ENCODE measurements around the gene DBT.
"Not testable (repeated sequence)": the region's sequence is repeated elsewhere in the genome, so short reads cannot be mapped to it uniquely, and the experiment has no call there.

The DBT gene

GRCh38 chr1:100268202-100268601, 18.6 kb upstream of the DBT start:
- no peak for TF ChIP-seq CTCF (IDR thresholded peaks at IDR 0.05; ENCODE audit: insufficient read depth, low read length, poor library complexity, severe bottlenecking)
- Histone ChIP-seq H3K36me3 (ENCODE audit: control insufficient read depth, insufficient read depth, low read length) (peaks cover 12% of the 10 kb centered on the region), H3K4me3 (replicated peaks; ENCODE audit: low read depth, low read length) (no peak overlapping the region), H3K27me3 (replicated peaks; ENCODE audit: control insufficient read depth, insufficient read depth, low read length) (no peaks in the 10 kb centered on the region)
- no peak for DNase-seq (ENCODE audit: extremely low read depth, insufficient read length)

- Histone ChIP-seq H3K36me3 (ENCODE audit: control insufficient read depth, insufficient read depth, low read length) (peaks cover 12% of the 10 kb centered on the region), H3K27me3 (replicated peaks; ENCODE audit: control insufficient read depth, insufficient read depth, low read length) (no peaks in the 10 kb centered on the region), H3K4me3 (replicated peaks; ENCODE audit: low read depth, low read length) (peak overlapping the region; percentile 100)
- DNase-seq (ENCODE audit: extremely low read depth, insufficient read length): no peak
- TF ChIP-seq CTCF (IDR thresholded peaks at IDR 0.05; ENCODE audit: insufficient read depth, low read length, poor library complexity, severe bottlenecking): no peak
Observed at GRCh38 chr1:100267284-100267683, 17.6 kb upstream of the DBT start.

GRCh38 chr1:100266741-100267140, 17.1 kb upstream of the DBT start:
- Histone ChIP-seq H3K36me3 (ENCODE audit: control insufficient read depth, insufficient read depth, low read length) (peaks cover 11% of the 10 kb centered on the region), H3K4me3 (replicated peaks; ENCODE audit: low read depth, low read length) (peak overlapping the region; percentile 100), H3K27me3 (replicated peaks; ENCODE audit: control insufficient read depth, insufficient read depth, low read length) (no peaks in the 10 kb centered on the region)
- TF ChIP-seq CTCF (IDR thresholded peaks at IDR 0.05; ENCODE audit: insufficient read depth, low read length, poor library complexity, severe bottlenecking): no peak
- no peak for DNase-seq (ENCODE audit: extremely low read depth, insufficient read length)

- Histone ChIP-seq H3K36me3 (ENCODE audit: control insufficient read depth, insufficient read depth, low read length) (peaks cover 11% of the 10 kb centered on the region), H3K27me3 (replicated peaks; ENCODE audit: control insufficient read depth, insufficient read depth, low read length) (no peaks in the 10 kb centered on the region), H3K4me3 (replicated peaks; ENCODE audit: low read depth, low read length) (peak within 1 kb of the TSS; percentile 100)
- DNase-seq (ENCODE audit: extremely low read depth, insufficient read length): peak; percentile 93
- TF ChIP-seq CTCF (IDR thresholded peaks at IDR 0.05; ENCODE audit: insufficient read depth, low read length, poor library complexity, severe bottlenecking): no peak
Observed at GRCh38 chr1:100265931-100266740, 16.5 kb upstream of the DBT start, which contains the start of gene RTCA. Gene RTCA (plus strand): TSS chr1:100266216. CDS start chr1:100266376, 160 bp downstream.

GRCh38 chr1:100265562-100265930, 15.9 kb upstream of the DBT start:
- DNase-seq (ENCODE audit: extremely low read depth, insufficient read length): no peak
- TF ChIP-seq CTCF (IDR thresholded peaks at IDR 0.05; ENCODE audit: insufficient read depth, low read length, poor library complexity, severe bottlenecking): no peak
- Histone ChIP-seq H3K4me3 (replicated peaks; ENCODE audit: low read depth, low read length) (peak overlapping the region; percentile 100), H3K27me3 (replicated peaks; ENCODE audit: control insufficient read depth, insufficient read depth, low read length) (no peaks in the 10 kb centered on the region), H3K36me3 (ENCODE audit: control insufficient read depth, insufficient read depth, low read length) (peaks cover 9% of the 10 kb centered on the region)

GRCh38 chr1:100264081-100264480, 14.4 kb upstream of the DBT start:
- H3K36me3 ChIP-seq (ENCODE audit: control insufficient read depth, insufficient read depth, low read length); DNase-seq (ENCODE audit: extremely low read depth, insufficient read length); H3K4me3 ChIP-seq (replicated peaks; ENCODE audit: low read depth, low read length); H3K27me3 ChIP-seq (replicated peaks; ENCODE audit: control insufficient read depth, insufficient read depth, low read length): not testable (repeated sequence)
